Embryonic facial prominence (tissue), 1 donor: ENCODE data around the gene GPC6.

Source experiments
- DNase-seq: peaks from one replicate; pipeline ENCODE4 v3.0.0-alpha.2; 2016; ENCODE audit errors: extremely low spot score

Gene GPC6

DNA sequence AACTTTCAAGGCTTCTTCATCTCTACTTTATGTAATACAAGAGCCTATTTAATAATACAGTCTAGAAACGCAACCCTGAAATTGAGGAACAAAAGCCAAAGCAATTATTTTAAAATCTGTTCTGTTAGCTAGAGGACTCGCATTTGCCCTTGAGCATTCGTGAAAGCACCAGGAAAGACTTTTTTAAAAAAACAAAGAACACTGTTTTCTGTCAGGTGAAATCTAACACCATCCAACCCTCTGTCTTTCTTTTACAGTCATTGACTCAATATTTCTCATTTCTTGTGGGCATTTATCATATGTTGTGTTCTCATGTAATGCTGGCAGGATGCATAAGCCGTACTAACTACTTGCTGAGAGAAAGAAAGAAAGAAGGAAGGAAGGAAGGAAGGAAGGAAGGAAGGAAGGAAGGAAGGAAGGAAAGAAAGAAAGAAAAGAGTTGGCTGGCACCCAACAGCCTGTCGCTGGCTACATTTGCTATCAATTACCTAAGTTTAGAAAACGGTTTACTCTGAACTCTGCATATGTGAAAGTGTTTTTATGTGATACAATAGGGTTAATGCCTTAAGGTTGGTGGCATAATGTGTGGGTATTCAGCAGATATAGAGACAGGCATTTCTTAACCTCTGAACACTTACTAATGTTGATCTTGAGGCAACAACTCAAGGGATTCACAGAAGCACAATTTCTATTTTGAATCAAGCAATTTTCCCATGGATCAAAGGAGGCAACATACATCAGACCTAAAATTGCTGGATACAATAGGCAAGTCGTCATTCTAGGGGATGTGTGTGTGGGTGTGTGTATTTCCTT, 807.4 kb downstream of the GPC6 start:
- DNase-seq: no peak

DNA sequence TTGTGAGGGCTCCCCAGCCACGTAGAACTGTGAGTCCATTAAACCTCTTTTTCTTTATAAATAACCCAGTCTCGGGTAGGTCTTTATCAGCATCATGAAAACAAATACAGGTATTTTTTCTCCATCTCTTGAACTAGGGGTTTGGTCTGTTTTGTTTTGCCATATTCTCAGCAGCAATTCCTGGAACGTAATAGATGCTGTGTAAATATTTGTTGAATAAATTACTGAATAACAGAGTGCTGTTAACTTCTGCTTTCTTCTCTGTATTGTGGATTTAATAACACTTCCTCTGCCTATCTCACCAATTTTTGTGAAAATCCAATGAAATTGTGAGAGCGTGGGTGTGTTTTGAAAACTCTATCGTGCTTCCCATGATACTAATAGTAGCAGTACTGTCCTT, 823.4 kb downstream of the GPC6 start:
- no peak for DNase-seq

DNA sequence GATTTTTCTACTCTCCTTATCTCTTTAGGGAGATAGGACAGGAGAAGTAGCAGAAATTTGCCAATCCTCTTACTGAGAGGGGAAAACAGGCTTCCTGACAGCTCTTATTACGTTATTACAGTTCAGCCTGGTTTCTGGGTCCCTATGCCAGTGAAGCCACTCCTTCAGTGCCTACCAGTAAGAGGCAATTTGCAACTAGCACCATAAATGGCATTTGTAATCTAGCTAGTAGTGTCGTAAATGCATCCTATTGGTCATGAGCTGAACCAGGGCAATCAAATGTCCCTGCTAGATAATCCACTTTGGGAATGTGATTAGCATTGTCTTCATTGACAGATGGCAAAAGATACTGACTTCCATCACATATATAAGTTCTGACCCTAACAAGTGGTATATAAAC, 824.1 kb downstream of the GPC6 start:
- DNase-seq: no peak

GRCh38 chr13:94053986-94054593, 827.5 kb downstream of the GPC6 start:
- no peak for DNase-seq

DNA sequence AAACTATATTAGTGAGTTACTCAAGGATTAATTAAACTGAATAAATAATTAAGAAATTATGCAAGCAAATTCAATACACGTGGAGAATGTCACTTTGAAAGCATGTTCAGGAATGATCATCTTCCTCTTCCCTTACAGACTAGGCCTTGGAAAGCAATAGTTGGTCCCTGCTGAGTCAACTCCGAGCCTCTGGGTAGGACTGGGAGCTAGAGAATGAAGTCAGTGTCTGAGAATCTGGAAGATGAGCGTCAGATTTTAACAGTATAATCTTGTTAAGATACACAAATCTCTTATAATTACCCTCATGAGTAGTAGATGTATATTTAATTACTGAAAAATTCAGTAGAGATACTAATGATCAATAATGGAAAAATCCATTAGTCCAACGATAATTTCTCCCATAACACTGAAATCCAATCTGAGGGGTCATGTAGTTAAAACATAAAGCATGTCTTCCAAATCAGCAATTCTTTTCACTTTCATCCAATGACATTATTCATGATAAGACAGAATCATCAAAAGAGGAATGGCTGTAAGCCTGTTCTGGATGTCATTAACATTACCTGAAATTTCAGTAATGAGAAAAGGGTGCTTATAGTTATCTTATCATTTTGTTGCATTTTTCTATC, 829.9 kb downstream of the GPC6 start:
- no peak for DNase-seq

DNA sequence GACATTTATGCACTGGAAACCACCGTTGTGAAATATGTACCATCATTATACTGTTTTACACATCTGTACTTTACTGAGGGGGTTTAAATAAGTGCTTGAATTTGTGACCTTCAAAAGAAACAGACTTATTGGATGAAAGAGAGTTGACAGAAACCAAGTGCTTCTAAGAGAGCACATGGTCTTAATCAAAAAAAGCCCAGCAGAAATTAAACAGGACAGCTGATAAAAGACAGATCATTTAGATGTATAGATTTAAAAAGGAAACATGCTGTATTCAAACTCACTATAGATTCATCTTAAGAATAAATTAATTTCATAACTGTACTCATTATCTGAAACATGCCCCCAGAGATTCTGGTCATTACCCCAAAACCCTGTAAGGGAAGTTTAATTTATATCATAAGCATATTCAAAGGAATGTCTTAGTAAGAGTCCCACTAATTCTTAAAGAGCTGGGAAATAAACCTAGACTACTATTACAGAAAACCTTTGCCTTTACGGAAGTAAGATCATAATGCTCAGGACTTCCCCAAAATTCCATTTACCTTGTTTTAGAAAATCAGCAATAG, 831.1 kb downstream of the GPC6 start:
- DNase-seq: no peak

GRCh38 chr13:94058821-94059360, 832.3 kb downstream of the GPC6 start:
- no peak for DNase-seq

DNA sequence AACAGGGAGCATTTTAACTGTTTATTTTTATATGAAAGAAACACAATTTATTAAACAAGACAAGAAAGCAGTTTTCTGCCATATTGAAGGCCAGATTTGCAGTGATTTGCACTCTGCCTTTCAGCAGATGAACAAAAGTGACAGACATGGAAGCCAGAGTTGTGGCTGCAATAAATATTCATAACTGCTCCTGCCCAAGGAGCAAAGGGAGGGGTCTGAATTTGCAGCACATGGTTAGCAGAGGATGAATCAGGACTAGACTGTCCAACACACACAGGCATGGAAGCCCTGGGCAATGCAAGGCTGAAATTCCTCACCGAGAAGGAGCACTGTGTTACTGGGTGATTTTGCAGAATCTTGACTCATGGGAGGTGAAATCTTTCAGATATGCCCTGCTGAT, 834.7 kb downstream of the GPC6 start:
- no peak for DNase-seq

- DNase-seq: peak; percentile 29
Measured at GRCh38 chr13:94063096-94063495, 836.5 kb downstream of the GPC6 start.

DNA sequence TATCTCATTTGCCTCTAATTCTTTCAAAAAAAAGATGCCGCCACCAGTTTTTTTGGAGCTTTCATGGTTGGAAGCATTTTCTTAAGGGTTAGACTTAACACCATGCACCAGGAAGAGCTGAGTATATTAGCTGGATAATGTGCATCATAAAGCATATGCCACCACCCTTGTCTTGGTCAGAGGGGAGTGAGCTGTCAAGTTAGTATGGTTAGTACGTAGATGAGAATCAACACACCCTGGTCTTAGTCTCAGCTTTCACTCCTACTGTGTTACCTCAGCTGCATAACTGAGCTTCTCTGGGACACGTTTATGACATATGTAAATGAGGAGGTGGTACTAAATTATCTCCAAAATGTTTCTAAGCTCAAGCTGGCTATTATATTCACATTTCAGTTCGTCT, 837.2 kb downstream of the GPC6 start:
- no peak for DNase-seq

DNA sequence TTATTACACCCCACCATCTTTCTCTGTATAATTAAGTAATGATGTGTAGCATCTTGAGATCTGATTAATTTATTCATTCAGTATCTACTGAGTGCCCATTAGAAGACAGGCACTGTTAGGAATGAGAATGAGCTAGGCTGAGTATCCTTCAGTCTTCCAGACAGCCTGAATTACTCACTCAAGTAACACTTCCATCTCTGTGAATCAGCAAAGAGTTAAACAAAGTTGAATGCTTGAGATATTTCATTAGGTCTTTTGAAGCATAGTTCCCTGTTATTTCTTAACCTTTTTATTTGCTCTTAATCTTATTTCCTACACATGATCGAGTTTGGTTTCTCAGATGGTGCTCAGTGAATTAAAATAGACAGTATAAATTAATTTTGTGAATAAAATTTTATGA, 839.1 kb downstream of the GPC6 start:
- no peak for DNase-seq

DNA sequence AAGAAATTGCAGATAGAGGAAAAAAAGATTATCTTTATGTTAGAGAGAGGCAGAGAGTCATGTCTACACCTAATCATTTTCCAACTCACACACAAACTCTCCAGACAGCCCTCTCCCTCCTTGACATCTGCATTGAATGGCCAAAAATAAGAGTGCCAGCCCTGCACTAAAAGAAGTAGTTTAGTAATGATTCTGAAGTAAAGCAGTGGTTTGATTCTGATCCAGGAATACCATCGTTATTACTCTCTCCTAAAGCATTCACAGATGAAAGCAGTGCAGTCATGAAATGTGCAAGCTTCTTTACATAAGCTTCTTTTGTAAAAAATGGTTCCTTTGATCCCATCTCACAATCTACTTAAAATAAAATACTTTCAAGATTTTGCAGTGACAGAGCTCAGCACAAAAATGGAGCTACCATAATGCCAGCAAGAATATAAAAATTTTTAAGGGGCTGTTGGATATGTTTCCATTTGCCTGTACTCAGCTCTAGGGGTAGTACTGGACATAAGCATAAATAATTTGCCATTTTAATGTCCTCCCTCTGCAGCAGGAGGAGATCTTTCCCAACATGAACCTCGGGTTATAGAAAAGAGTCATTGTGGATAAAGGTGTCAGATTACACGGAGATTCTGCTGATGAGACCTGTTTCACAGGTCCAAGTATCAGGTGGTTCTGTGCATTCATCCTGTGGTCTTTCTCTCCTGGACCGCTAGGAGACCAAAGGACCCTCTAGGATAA, 846.6 kb downstream of the GPC6 start:
- DNase-seq: no peak

GRCh38 chr13:94079876-94080275, 853.3 kb downstream of the GPC6 start:
- no peak for DNase-seq

GRCh38 chr13:94080527-94080926, 853.9 kb downstream of the GPC6 start:
- no peak for DNase-seq

- DNase-seq: no peak
Measured at GRCh38 chr13:94087100-94087499, 860.5 kb downstream of the GPC6 start.

GRCh38 chr13:94088742-94089141, 862.1 kb downstream of the GPC6 start:
- DNase-seq: no peak

DNA sequence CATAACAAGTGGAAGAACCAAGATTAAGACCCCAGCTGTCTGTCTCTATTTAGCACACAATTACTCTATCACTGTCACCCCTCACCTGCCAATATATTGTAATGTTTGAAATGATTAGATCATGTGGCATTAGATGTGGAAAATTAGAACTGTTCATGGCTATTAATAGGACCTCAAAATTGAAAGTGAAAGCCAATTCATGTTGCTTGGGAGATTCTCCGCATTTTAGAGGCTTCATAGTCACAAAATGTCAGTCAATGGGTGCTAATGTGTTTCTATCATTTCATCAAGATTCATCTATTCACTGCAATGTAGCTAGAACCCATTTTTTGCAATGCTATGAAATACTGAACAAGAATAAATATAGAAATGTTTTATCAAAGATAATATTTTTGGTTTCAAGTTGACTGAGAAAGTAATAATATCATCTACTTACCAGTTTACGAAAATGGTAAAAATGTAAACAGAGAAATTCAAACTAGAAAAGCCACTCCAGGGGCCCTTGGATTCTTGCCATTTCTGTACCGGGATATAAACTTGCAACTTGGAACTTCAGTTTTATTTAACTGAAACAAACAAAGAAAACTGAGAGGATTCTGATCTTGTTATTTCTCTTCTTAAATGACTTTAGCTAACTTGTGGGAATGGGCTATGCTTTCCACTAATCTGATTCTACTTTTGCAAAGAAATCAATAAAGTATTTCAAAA, 864.3 kb downstream of the GPC6 start:
- no peak for DNase-seq

DNA sequence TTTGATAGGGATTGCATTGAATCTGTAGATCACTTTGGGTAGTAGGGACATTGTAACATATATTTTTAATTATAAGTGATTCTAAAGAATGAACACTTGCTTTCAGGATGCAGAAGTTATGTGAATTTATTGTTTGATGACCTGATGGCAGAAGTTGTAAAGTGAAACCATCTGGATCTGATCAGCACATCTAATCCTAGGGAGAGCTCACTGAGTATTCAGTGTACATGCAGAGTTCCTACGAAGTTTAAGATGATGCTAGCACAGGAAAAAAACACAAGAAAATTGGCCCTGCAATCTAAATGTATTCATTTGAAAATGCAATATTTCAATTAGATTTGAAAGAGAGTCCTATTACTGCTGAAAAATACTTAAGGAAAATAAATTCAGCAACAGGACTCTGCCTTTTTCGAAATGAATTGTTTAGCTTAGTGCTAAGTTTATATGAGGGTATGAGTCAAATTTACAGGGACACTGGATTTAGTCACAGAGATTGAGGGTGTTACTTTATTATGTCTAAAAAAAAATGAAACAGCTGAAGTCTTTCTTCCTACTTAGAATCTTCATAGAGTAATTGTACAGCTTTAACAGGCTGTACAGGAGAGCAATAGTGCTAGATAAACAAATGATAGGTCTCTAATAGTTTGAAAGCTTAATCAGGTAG, 867.2 kb downstream of the GPC6 start:
- no peak for DNase-seq

GRCh38 chr13:94109715-94110374, 883.2 kb downstream of the GPC6 start:
- no peak for DNase-seq

DNA sequence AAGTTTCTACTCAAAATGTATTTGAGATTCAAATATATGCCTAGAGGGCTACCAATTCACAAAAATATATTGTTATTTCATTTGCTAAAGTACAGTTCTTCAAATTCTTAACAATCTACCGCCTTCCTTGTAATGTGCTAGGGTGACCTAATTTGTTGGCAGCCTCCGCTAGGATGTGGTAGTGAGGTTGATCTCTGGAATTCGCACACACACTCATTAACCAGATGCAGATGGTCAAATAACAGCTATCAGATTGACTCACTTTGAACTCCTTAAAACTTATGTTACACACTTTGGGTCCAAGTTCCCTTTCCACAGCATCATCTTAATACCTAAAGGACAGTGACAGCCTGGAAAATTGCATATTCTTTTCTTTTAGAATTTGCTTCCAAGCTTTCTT, 885.6 kb downstream of the GPC6 start:
- peak; percentile 34 for DNase-seq
